MM.1S (cell line): ENCODE results near the gene RSPH1.

Experiments used
- DNase-seq: peaks from one replicate; pipeline ENCODE4 v3.0.0-alpha.2; 2015
- H2AFZ ChIP-seq: fragments of 300-600 bp; sonication (generic); 2 replicates; pipeline ENCODE4 v1.6.0; 2016; ENCODE audit warnings: antibody characterized with exemption, low read length
- H3F3A ChIP-seq: fragments of 300-600 bp; sonication (generic); 2 replicates; pipeline ENCODE4 v1.6.1; 2016; ENCODE audit warnings: mild to moderate bottlenecking, antibody characterized with exemption, low read length, moderate library complexity, mixed read lengths; ENCODE audit not compliant: insufficient read depth
- H3K27ac ChIP-seq: fragments of 300-600 bp; sonication (generic); 2 replicates; pipeline ENCODE4 v1.5.1; 2016; ENCODE audit warnings: mild to moderate bottlenecking, low read length
- H3K27me3 ChIP-seq: fragments of 300-600 bp; sonication (generic); replicated peaks from 2 replicates; pipeline ENCODE4 v1.6.0; 2016; ENCODE audit warnings: low read length; ENCODE audit not compliant: insufficient read depth
- H3K36me3 ChIP-seq: fragments of 300-600 bp; sonication (generic); replicated peaks from 2 replicates; pipeline ENCODE4 v1.6.1; 2016; ENCODE audit warnings: mild to moderate bottlenecking, low read length, mixed read lengths; ENCODE audit not compliant: insufficient read depth
- H3K4me1 ChIP-seq: fragments of 300-600 bp; sonication (generic); 2 replicates; pipeline ENCODE4 v1.6.1; 2016; ENCODE audit warnings: low read length, mixed read lengths
- H3K4me2 ChIP-seq: fragments of 300-600 bp; sonication (generic); 2 replicates; pipeline ENCODE4 v1.6.0; 2016; ENCODE audit warnings: low read depth, low read length
- H3K4me3 ChIP-seq: fragments of 300-600 bp; sonication (generic); 2 replicates; pipeline ENCODE4 v1.5.1; 2016; ENCODE audit warnings: low read length, mixed read lengths
- H3K79me2 ChIP-seq: fragments of 300-600 bp; sonication (generic); 2 replicates; pipeline ENCODE4 v1.6.1; 2016; ENCODE audit warnings: mixed run types, low read length, mixed read lengths
- H3K9ac ChIP-seq: fragments of 300-600 bp; sonication (generic); 2 replicates; pipeline ENCODE4 v1.6.1; 2016; ENCODE audit warnings: low read length, mixed read lengths
- H3K9me2 ChIP-seq: fragments of 300-600 bp; sonication (generic); replicated peaks from 2 replicates; pipeline ENCODE4 v1.6.1; 2016; ENCODE audit warnings: mild to moderate bottlenecking, low read length, mixed read lengths; ENCODE audit not compliant: insufficient read depth
- H3K9me3 ChIP-seq: fragments of 300-600 bp; sonication (generic); replicated peaks from 2 replicates; pipeline ENCODE4 v1.6.1; 2016; ENCODE audit warnings: mild to moderate bottlenecking, low read length, mixed read lengths; ENCODE audit not compliant: insufficient read depth
- H4K20me1 ChIP-seq: fragments of 300-600 bp; sonication (generic); 2 replicates; pipeline ENCODE4 v1.6.1; 2016; ENCODE audit warnings: mild to moderate bottlenecking, low read length, moderate library complexity, mixed read lengths; ENCODE audit not compliant: insufficient read depth
- CTCF ChIP-seq: fragments of 300-600 bp; sonication (generic); IDR thresholded peaks from 2 replicates; pipeline ENCODE4 v1.5.1; 2016; ENCODE audit warnings: antibody characterized with exemption, low read length, mixed read lengths
- EZH2 ChIP-seq: fragments of 300-600 bp; sonication (generic); optimal IDR thresholded peaks from 2 replicates; pipeline ENCODE3; 2017; ENCODE audit warnings: low read depth, mild to moderate bottlenecking, antibody characterized with exemption, low read length, mixed read lengths
- EZH2phosphoT487 ChIP-seq: fragments of 300-600 bp; sonication (generic); IDR thresholded peaks from 2 replicates; pipeline ENCODE4 v1.6.1; 2018; ENCODE audit warnings: antibody characterized with exemption, low read length

RSPH1 gene

GRCh38 chr21:42534421-42535378 lies 38.7 kb upstream of the RSPH1 start:
- no peaks in the 10 kb centered on the region for H3K9me2 ChIP-seq
- no peaks in the 10 kb centered on the region for H3F3A ChIP-seq
- H3K9me3 ChIP-seq: no peaks in the 10 kb centered on the region
- TF ChIP-seq CTCF (no peak), EZH2 (no peak), EZH2phosphoT487 (no peak)
- no peaks in the 10 kb centered on the region for H3K79me2 ChIP-seq
- no peak overlapping the region for H3K4me3 ChIP-seq
- peaks cover 81% of the 10 kb centered on the region for H3K27me3 ChIP-seq
- H3K4me1 ChIP-seq: no peaks in the 10 kb centered on the region
- no peak for DNase-seq
- no peak overlapping the region for H3K27ac ChIP-seq
- no peaks in the 10 kb centered on the region for H3K36me3 ChIP-seq
- no peak overlapping the region for H3K4me2 ChIP-seq
- H3K9ac ChIP-seq: no peak overlapping the region
- H4K20me1 ChIP-seq: no peaks in the 10 kb centered on the region
- H2AFZ ChIP-seq: no peak overlapping the region

- Histone ChIP-seq H3K9me3 (no peaks in the 10 kb centered on the region), H2AFZ (no peak overlapping the region), H4K20me1 (no peaks in the 10 kb centered on the region), H3K4me2 (no peak overlapping the region), H3F3A (0 out of 2 replicates have a peak, but pooled peaks cover under 1% of the 10 kb centered on the region), H3K9ac (no peak overlapping the region), H3K27me3 (peaks cover 77% of the 10 kb centered on the region), H3K79me2 (no peaks in the 10 kb centered on the region), H3K27ac (no peak overlapping the region), H3K9me2 (no peaks in the 10 kb centered on the region), H3K36me3 (no peaks in the 10 kb centered on the region), H3K4me1 (peaks cover under 1% of the 10 kb centered on the region; the same call in 1 of the 2 replicates), H3K4me3 (no peak overlapping the region)
- no peak for DNase-seq
- TF ChIP-seq EZH2: no peak
These were observed 37.9 kb upstream of the RSPH1 start for GRCh38 chr21:42533963-42534355.

- no peaks in the 10 kb centered on the region for H3K9me2 ChIP-seq
- H3K27ac ChIP-seq: no peak overlapping the region
- no peaks in the 10 kb centered on the region for H3K36me3 ChIP-seq
- H4K20me1 ChIP-seq: no peaks in the 10 kb centered on the region
- no peak for TF ChIP-seq EZH2phosphoT487
- TF ChIP-seq CTCF: no peak
- TF ChIP-seq EZH2: no peak
- peaks cover 5% of the 10 kb centered on the region; the same call in 1 of the 2 replicates for H3K4me1 ChIP-seq
- no peak overlapping the region for H3K4me3 ChIP-seq
- H3F3A ChIP-seq: peaks cover 6% of the 10 kb centered on the region
- no peak for DNase-seq
- no peaks in the 10 kb centered on the region for H3K79me2 ChIP-seq
- H3K27me3 ChIP-seq: peaks cover 72% of the 10 kb centered on the region
- no peak overlapping the region for H2AFZ ChIP-seq
- no peak overlapping the region for H3K4me2 ChIP-seq
- H3K9me3 ChIP-seq: no peaks in the 10 kb centered on the region
- no peak overlapping the region for H3K9ac ChIP-seq
These were observed 37.4 kb upstream of the RSPH1 start for GRCh38 chr21:42533306-42533962.
